Activated naive CD4-positive, alpha-beta T cell treated with anti-CD3 and anti-CD28 coated beads for 36 hours (primary cell): ENCODE data around the gene LRP5. TPM values are rescaled to one million over a fixed set of nuclear protein-coding genes. Genes with fewer than 3 reads are reported as not detected.

Source experiments
- CTCF ChIA-PET: fragments of 350-600 bp; sonication (Branson Sonifier 250); formaldehyde crosslinking; loops from one replicate; lab custom pipeline; 2021; ENCODE audit warnings: antibody characterized with exemption; lab: Charles Lee
- DNase-seq: peaks from one replicate; pipeline ENCODE4 v3.0.0-alpha.2; 2020
- H3K27ac Mint-ChIP-seq: one replicate; pipeline ENCODE4 v1.8.0; 2021; ENCODE audit warnings: mild to moderate bottlenecking, mixed read lengths
- H3K27me3 Mint-ChIP-seq: one replicate; pipeline ENCODE4 v1.8.0; 2021; ENCODE audit warnings: low read depth, mixed read lengths
- H3K36me3 Mint-ChIP-seq: one replicate; pipeline ENCODE4 v1.8.0; 2021; ENCODE audit warnings: low read depth, mixed read lengths
- H3K4me1 Mint-ChIP-seq: one replicate; pipeline ENCODE4 v1.8.0; 2021; ENCODE audit warnings: low read depth, mixed read lengths
- H3K4me3 Mint-ChIP-seq: one replicate; pipeline ENCODE4 v1.8.0; 2021; ENCODE audit warnings: mild to moderate bottlenecking, moderate library complexity, mixed read lengths
- H3K9me3 Mint-ChIP-seq: one replicate; pipeline ENCODE4 v1.8.0; 2021; ENCODE audit warnings: mixed read lengths
- intact Hi-C: fragments of 100-400 bp; cut with micrococcal nuclease; formaldehyde crosslinking; loops from one replicate; pipeline ENCODE4 v1.15.1; 2023
- total RNA-seq, 2 experiments: library from RNA; stranded (reverse); gene quantifications; one replicate each; pipeline ENCODE4 v1.2.3, GENCODE V29; 2021

The LRP5 gene
- total RNA-seq, 2 experiments from 2014 or later: 14.3 to 17.1 TPM

DNA sequence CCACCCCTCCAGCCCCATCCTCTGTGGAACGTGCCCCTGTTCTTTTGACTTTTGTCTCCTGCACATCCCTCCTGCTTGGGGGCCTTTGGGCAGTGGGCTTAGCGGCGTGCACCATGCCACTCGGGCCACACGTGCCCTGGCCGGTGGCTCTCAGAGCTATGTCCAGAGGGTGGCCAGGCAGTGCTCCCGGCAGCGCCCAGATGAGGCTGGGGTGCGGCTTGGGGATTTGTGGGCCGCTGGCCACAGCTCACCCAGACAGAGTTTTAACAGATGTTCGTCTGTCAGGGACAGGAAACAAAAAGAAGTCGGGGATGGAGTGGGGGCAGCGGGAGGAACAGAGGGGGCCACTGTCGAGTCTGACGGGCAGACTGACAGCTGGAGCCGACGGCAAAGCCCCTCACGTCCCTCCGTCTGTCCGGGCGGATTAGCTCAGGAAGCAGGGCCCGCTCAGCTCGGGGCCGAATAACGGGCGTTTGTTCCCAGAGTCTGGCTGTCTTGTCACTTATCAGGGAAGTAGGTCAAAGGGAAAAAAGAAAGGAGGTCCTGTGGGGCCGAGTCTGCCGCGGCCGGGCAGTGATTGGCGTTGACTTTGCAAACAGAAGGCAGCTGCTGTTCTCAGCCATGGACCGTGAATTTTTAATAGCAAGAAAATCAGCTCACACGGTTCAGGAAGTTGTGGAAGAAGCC lies 61.6 kb downstream of the LRP5 start:
- H3K27me3 Mint-ChIP-seq: no peaks in the 10 kb centered on the region
- intact Hi-C loops: no loop called here

DNA sequence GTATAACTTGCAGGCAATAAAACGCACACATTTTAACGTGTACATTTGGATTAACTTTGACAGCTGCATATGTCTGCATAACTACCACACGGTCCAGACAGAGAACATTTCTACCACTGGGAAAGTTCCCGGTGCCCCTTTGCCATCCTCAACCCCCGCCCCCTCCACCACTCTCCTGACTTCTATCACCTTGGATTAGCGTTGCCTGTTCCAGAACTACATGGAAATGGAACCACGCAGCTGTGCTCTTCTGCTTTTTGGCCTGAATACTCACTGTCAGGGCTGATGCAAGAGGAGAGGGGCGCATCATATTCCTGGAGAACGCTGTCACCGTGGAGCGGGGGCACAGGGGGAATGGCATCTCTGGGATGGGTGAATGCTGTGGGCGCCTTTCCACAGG lies 62.1 kb downstream of the LRP5 start:
- no peaks in the 10 kb centered on the region for H3K9me3 Mint-ChIP-seq
- DNase-seq: no peak
- intact Hi-C loops: no loop called here
- no peaks in the 10 kb centered on the region for H3K36me3 Mint-ChIP-seq
- H3K4me3 Mint-ChIP-seq: no peak overlapping the region
- no peaks in the 10 kb centered on the region for H3K27me3 Mint-ChIP-seq
- no peaks in the 10 kb centered on the region for H3K4me1 Mint-ChIP-seq
- no peak overlapping the region for H3K27ac Mint-ChIP-seq
- CTCF ChIA-PET: interaction anchor here (1.3 to 1.6 kb wide), 2 partner anchors 9 to 11 kb away, joined by 4 read pairs; no protein-coding TSS in a partner anchor

More for the DNA sequence above, 61.6 kb downstream of the LRP5 start:
- no peaks in the 10 kb centered on the region for H3K4me1 Mint-ChIP-seq
- CTCF ChIA-PET: interaction anchor here (1.3 to 1.6 kb wide), 2 partner anchors 10 to 11 kb away, joined by 4 read pairs; no protein-coding TSS in a partner anchor
- no peaks in the 10 kb centered on the region for H3K9me3 Mint-ChIP-seq
- H3K27ac Mint-ChIP-seq: no peak overlapping the region
- H3K36me3 Mint-ChIP-seq: no peaks in the 10 kb centered on the region
- H3K4me3 Mint-ChIP-seq: no peak overlapping the region
- DNase-seq: no peak

DNA sequence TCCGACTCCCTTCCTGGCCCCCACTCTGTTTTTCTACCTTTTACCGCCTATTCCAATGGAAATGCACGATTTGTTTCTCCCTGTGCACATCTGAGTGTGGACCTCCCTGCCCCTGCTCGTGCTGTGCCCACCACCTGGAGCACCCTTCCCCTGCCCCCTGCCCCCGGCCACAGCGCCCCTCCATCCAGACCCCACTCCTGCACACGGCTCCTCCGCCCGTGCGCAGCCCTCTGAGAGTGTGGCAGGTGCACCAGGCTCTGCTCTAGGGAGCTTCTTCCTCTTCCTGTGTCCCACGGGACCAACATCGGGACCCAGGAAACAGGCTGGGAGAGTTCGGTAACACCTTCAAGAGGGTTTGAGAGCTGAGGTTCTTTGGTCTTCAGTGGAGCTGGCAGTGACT lies 62.9 kb downstream of the LRP5 start:
- CTCF ChIA-PET: no interaction called here
- no peaks in the 10 kb centered on the region for H3K9me3 Mint-ChIP-seq
- H3K27ac Mint-ChIP-seq: no peak overlapping the region
- peaks cover 7% of the 10 kb centered on the region for H3K4me1 Mint-ChIP-seq
- no peak for DNase-seq
- H3K27me3 Mint-ChIP-seq: peaks cover 5% of the 10 kb centered on the region
- intact Hi-C loops: no loop called here
- no peak overlapping the region for H3K4me3 Mint-ChIP-seq
- H3K36me3 Mint-ChIP-seq: no peaks in the 10 kb centered on the region

- Mint-ChIP-seq H3K36me3 (peaks cover 1% of the 10 kb centered on the region), H3K27ac (no peak overlapping the region), H3K9me3 (no peaks in the 10 kb centered on the region), H3K27me3 (peaks cover 5% of the 10 kb centered on the region), H3K4me3 (no peak overlapping the region), H3K4me1 (peaks cover 11% of the 10 kb centered on the region)
- intact Hi-C loops: no loop called here
- CTCF ChIA-PET: no interaction called here
- DNase-seq: no peak
Measured at GRCh38 chr11:68375766-68376165, 63.4 kb downstream of the LRP5 start.

- intact Hi-C loops: no loop called here
- DNase-seq: no peak
- CTCF ChIA-PET: no interaction called here
- H3K9me3 Mint-ChIP-seq: no peaks in the 10 kb centered on the region
- no peak overlapping the region for H3K4me3 Mint-ChIP-seq
- peaks cover 13% of the 10 kb centered on the region for H3K4me1 Mint-ChIP-seq
- H3K36me3 Mint-ChIP-seq: peaks cover 1% of the 10 kb centered on the region
- H3K27me3 Mint-ChIP-seq: peaks cover 5% of the 10 kb centered on the region
- no peak overlapping the region for H3K27ac Mint-ChIP-seq
Measured at GRCh38 chr11:68377389-68377795, 65.0 kb downstream of the LRP5 start.

GRCh38 chr11:68379206-68379605 lies 66.8 kb downstream of the LRP5 start:
- Mint-ChIP-seq H3K4me1 (peaks cover 13% of the 10 kb centered on the region), H3K4me3 (no peak overlapping the region), H3K36me3 (peaks cover 1% of the 10 kb centered on the region), H3K9me3 (no peaks in the 10 kb centered on the region), H3K27ac (no peak overlapping the region), H3K27me3 (peaks cover 5% of the 10 kb centered on the region)
- DNase-seq: no peak
- CTCF ChIA-PET: interaction anchor here (1.1 kb wide), 1 partner anchor 9 kb away, joined by 3 read pairs; no protein-coding TSS in a partner anchor
- intact Hi-C loops: no loop called here

- CTCF ChIA-PET: interaction anchor here (1.4 kb wide), 1 partner anchor 71 kb away, joined by 4 read pairs; no protein-coding TSS in a partner anchor
Measured at GRCh38 chr11:68380786-68381622, 68.6 kb downstream of the LRP5 start.

GRCh38 chr11:68381716-68382115 lies 69.3 kb downstream of the LRP5 start:
- CTCF ChIA-PET: interaction anchor here (0.9 to 1.4 kb wide), 2 partner anchors 31 to 72 kb away, joined by 3 to 4 read pairs; no protein-coding TSS in a partner anchor
- Mint-ChIP-seq H3K27ac (no peak overlapping the region), H3K9me3 (no peaks in the 10 kb centered on the region), H3K4me1 (peaks cover 13% of the 10 kb centered on the region), H3K27me3 (peaks cover 5% of the 10 kb centered on the region), H3K4me3 (no peak overlapping the region), H3K36me3 (peaks cover 1% of the 10 kb centered on the region)
- intact Hi-C loops: no loop called here
- DNase-seq: no peak

More at GRCh38 chr11:68380786-68381622, 68.6 kb downstream of the LRP5 start:
- H3K36me3 Mint-ChIP-seq: peaks cover 1% of the 10 kb centered on the region
- H3K27ac Mint-ChIP-seq: no peak overlapping the region
- H3K4me1 Mint-ChIP-seq: peaks cover 13% of the 10 kb centered on the region
- no peak overlapping the region for H3K4me3 Mint-ChIP-seq
- H3K9me3 Mint-ChIP-seq: no peaks in the 10 kb centered on the region
- peaks cover 5% of the 10 kb centered on the region for H3K27me3 Mint-ChIP-seq
- no peak for DNase-seq
- intact Hi-C loops: no loop called here

GRCh38 chr11:68382358-68382998 lies 70.1 kb downstream of the LRP5 start:
- Mint-ChIP-seq H3K9me3 (no peaks in the 10 kb centered on the region), H3K36me3 (peaks cover 1% of the 10 kb centered on the region), H3K27ac (no peak overlapping the region), H3K4me1 (peaks cover 13% of the 10 kb centered on the region), H3K27me3 (peaks cover 5% of the 10 kb centered on the region), H3K4me3 (no peak overlapping the region)
- intact Hi-C loops: no loop called here
- CTCF ChIA-PET: interaction anchor here (0.7 to 1.4 kb wide), 5 partner anchors 10 to 84 kb away, joined by 3 to 5 read pairs (median 3); no protein-coding TSS in a partner anchor
- no peak for DNase-seq

- H3K4me3 Mint-ChIP-seq: no peak overlapping the region
- DNase-seq: peak; percentile 76
- no peaks in the 10 kb centered on the region for H3K9me3 Mint-ChIP-seq
- H3K36me3 Mint-ChIP-seq: peaks cover 1% of the 10 kb centered on the region
- H3K27ac Mint-ChIP-seq: no peak overlapping the region
- intact Hi-C loops: loop anchor here (1.0 to 2.0 kb wide), 2 partner anchors 71 to 127 kb away; partner anchors contain the start of gene LRP5
- CTCF ChIA-PET: interaction anchor here (0.9 to 1.3 kb wide), 3 partner anchors 9 to 70 kb away, joined by 3 to 7 read pairs (median 4); no protein-coding TSS in a partner anchor
- H3K27me3 Mint-ChIP-seq: peaks cover 5% of the 10 kb centered on the region
- H3K4me1 Mint-ChIP-seq: peaks cover 13% of the 10 kb centered on the region
Measured at GRCh38 chr11:68383976-68384501, 71.6 kb downstream of the LRP5 start.

DNA sequence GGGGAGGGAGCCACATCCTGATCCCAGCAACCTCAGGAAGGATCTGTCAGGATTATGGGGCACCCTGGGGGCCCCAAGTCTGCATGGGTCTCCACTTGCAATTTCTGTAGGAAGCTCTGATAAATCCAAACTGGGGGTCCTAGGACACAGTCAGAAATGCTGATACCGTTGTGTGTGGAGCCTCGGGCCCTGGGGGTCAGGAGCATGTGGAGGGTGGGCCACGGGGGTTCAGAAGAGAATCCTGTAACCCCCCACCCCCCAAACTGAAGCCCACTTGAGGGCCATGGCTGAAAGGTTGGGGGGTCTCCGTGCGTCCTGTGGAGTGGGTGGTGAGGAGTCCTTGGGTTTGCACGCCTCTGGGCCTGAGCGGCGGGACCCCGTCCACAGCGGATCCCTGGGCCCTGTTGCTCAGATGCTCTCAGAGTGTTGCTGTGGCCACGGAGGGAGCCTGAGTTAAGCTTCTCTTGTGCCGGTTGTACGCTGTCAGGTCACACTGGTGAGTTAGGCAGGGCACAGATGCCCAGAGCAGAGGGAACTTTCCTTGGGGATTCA lies 72.2 kb downstream of the LRP5 start:
- Mint-ChIP-seq H3K4me3 (no peak overlapping the region), H3K36me3 (peaks cover 1% of the 10 kb centered on the region), H3K4me1 (peaks cover 13% of the 10 kb centered on the region), H3K27me3 (peaks cover 5% of the 10 kb centered on the region), H3K9me3 (no peaks in the 10 kb centered on the region), H3K27ac (no peak overlapping the region)
- CTCF ChIA-PET: interaction anchor here (0.6 to 1.1 kb wide), 4 partner anchors 10 to 96 kb away, joined by 3 to 7 read pairs (median 4); no protein-coding TSS in a partner anchor
- no peak for DNase-seq
- intact Hi-C loops: loop anchor here (1.0 to 2.0 kb wide), 2 partner anchors 72 to 127 kb away; partner anchors contain the start of gene LRP5
